Measurements from ENCODE around the gene DHRS4.
"Not testable (repeated sequence)": the region's sequence is repeated elsewhere in the genome, so short reads cannot be mapped to it uniquely, and the experiment has no call there.

DHRS4 gene

GRCh38 chr14:23938823-23939222 lies 14.7 kb upstream of the DHRS4 start:
- no peak for TF ChIP-seq CTCF (IDR thresholded peaks at IDR 0.05; ENCODE audit: low read length, missing control alignments)
- DNase-seq (ENCODE audit: low read depth) = no peak

DNA sequence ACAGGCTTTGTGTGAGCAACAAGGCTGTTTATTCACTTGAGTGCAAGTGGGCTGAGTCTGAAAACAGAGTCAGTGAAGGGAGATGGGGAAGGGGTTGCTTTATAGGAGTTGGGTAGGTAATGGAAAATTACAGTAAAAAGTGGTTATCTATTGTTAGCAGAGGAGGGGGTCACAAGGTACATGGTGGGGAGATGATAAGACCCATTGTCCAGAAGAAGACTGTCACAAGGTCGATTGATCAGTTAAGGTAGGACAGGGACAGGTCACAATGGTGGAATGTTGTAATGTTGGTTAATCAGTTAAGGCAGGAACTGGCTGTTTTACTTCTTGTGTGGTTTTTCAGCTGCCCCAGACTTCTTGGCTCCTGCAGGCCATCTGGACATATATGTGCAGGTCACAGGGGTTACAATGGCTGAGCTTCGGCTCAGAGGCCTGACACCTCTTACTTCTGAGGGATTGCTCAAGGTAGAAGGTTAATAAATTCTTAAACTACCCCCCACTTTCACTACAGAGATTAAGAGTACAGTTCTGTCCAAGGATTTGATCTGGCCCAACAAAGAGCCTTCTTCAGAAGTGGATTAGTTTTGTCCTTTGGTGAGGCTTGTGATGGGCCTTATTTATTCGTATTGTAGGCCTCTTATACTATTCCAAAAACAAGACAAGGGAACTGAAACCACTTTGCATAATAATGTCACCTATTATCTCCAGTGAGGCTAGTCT lies 13.8 kb upstream of the DHRS4 start:
- no peak for TF ChIP-seq CTCF (IDR thresholded peaks at IDR 0.05; ENCODE audit: low read length, missing control alignments)

More at GRCh38 chr14:23938823-23939222, 14.7 kb upstream of the DHRS4 start:
- no peak overlapping the region for H3K4me3 ChIP-seq (replicated peaks; ENCODE audit: low read depth, low read length)

GRCh38 chr14:23941230-23941629 lies 12.3 kb upstream of the DHRS4 start:
- no peak for DNase-seq (ENCODE audit: low read depth)
- no peak for TF ChIP-seq CTCF (IDR thresholded peaks at IDR 0.05; ENCODE audit: low read length, missing control alignments)
- H3K4me3 ChIP-seq (replicated peaks; ENCODE audit: low read depth, low read length) = no peak overlapping the region

More for the DNA sequence above, 13.8 kb upstream of the DHRS4 start:
- DNase-seq (ENCODE audit: low read depth) = no peak
- no peak overlapping the region for H3K4me3 ChIP-seq (replicated peaks; ENCODE audit: low read depth, low read length)

GRCh38 chr14:23941669-23942068 lies 11.9 kb upstream of the DHRS4 start:
- no peak for TF ChIP-seq CTCF (IDR thresholded peaks at IDR 0.05; ENCODE audit: low read length, missing control alignments)
- H3K4me3 ChIP-seq (replicated peaks; ENCODE audit: low read depth, low read length) = no peak overlapping the region
- no peak for DNase-seq (ENCODE audit: low read depth)

- no peak overlapping the region for H3K4me3 ChIP-seq (replicated peaks; ENCODE audit: low read depth, low read length)
- TF ChIP-seq CTCF (IDR thresholded peaks at IDR 0.05; ENCODE audit: low read length, missing control alignments) = no peak
- no peak for DNase-seq (ENCODE audit: low read depth)
Observed at GRCh38 chr14:23942587-23942986, 11.0 kb upstream of the DHRS4 start.

DNA sequence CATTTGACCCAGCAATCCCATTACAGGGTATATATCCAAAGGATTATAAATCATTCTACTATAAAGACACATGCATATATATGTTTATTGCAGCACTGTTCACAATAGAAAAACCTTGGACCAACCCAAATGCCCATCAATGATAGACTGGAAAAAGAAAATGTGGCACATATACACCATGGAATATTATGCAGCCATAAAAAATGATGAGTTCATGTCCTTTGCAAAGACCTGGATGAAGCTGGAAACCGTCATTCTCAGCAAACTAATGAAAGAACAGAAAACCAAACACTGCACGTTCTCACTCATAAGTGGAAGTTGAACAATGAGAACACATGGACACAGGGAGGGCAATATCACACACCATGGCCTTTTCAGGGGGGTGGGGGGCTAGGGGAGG lies 4.5 kb upstream of the DHRS4 start:
- DNase-seq (ENCODE audit: low read depth); H3K4me3 ChIP-seq (replicated peaks; ENCODE audit: low read depth, low read length): not testable (repeated sequence)

- no peak for DNase-seq (ENCODE audit: low read depth)
- TF ChIP-seq CTCF (IDR thresholded peaks at IDR 0.05; ENCODE audit: low read length, missing control alignments) = no peak
- H3K4me3 ChIP-seq (replicated peaks; ENCODE audit: low read depth, low read length) = no peak overlapping the region
Observed at GRCh38 chr14:23950411-23951135, 3.0 kb upstream of the DHRS4 start.

- not testable (repeated sequence) for H3K4me3 ChIP-seq (replicated peaks; ENCODE audit: low read depth, low read length); DNase-seq (ENCODE audit: low read depth)
Observed at GRCh38 chr14:23951136-23951466, 2.5 kb upstream of the DHRS4 start.

All from fibroblast of pulmonary artery (primary cell).